HepG2 (cell line): ENCODE measurements around the gene NID2. TPM values are rescaled to one million over a fixed set of nuclear protein-coding genes. Genes with fewer than 3 reads are reported as not detected.
A peak's percentile ranks its signal among the peaks of the same experiment; 100 is the strongest.

Experiments
- ATAC-seq: fragments of 200-7000 bp; cut with Tn5 transposase; 3 replicates; pipeline ENCODE4 v1.9.1; 2020; ENCODE audit warnings: mild to moderate bottlenecking, moderate library complexity
- BruUV-seq: library from RNA; stranded (reverse); fragments of 400-500 nt; replicated peaks from 2 replicates; lab custom pipeline; 2021; lab: Mats Ljungman, UMichigan
- CTCF ChIA-PET: fragments of 300-600 bp; formaldehyde crosslinking; extraction: SDS; loops from one replicate; lab custom pipeline; 2021; ENCODE audit warnings: low total read pairs, inconsistent platforms, low intra/inter-chr PET ratio; lab: Yijun Ruan, JAX
- POLR2A ChIA-PET: fragments of 350-600 bp; sonication (Branson Sonifier 250); formaldehyde crosslinking; loops from one replicate; lab custom pipeline; 2020; ENCODE audit warnings: antibody characterized with exemption, inconsistent platforms; lab: Yijun Ruan, JAX
- DNase-seq: peaks from one replicate; pipeline ENCODE4 v3.0.0-alpha.2; 2015; ENCODE audit warnings: low spot score
- FAIRE-seq: peaks from 3 replicates; lab custom pipeline; 2011; peaks lifted over from hg19 to GRCh38; lab: Jason Lieb, UNC
- H2AFZ ChIP-seq: one replicate; pipeline ENCODE4 v1.6.1; 2011; ENCODE audit warnings: low read length, inconsistent platforms
- H3K27ac ChIP-seq: fragments of 300-600 bp; 3 replicates; pipeline ENCODE4 v1.8.0; 2011; ENCODE audit warnings: mixed run types, mild to moderate bottlenecking, mixed read lengths, low read length, inconsistent platforms; ENCODE audit not compliant: insufficient read depth; ENCODE audit errors: extremely low read length
- H3K27me3 ChIP-seq, 2 experiments: fragments of 200-600 bp in 1 of 2; 2 replicates in 1 of 2; 3 replicates in 1 of 2; pipeline versions ENCODE4 v1.6.0 to v1.8.0; 2011; ENCODE audit warnings: low read length in 2 of 2, mild to moderate bottlenecking in 2 of 2, moderate library complexity in 2 of 2, inconsistent platforms in 1 of 2; ENCODE audit not compliant: insufficient read depth in 2 of 2, control insufficient read depth in 1 of 2
- H3K36me3 ChIP-seq, 2 experiments: fragments of 200-600 bp in 1 of 2; replicated peaks in 1 of 2; 2 replicates in 1 of 2; 3 replicates in 1 of 2; pipeline versions ENCODE4 v1.5.1 to v1.8.0; 2011; ENCODE audit warnings: low read length in 2 of 2, inconsistent platforms in 1 of 2; ENCODE audit not compliant: insufficient read depth in 2 of 2, control insufficient read depth in 1 of 2
- H3K4me1 ChIP-seq: 2 replicates; pipeline ENCODE4 v1.5.1; 2012; ENCODE audit warnings: low read length, inconsistent platforms; ENCODE audit not compliant: insufficient read depth
- H3K4me2 ChIP-seq: 2 replicates; pipeline ENCODE4 v1.6.0; 2011; ENCODE audit warnings: low read depth, low read length, inconsistent platforms
- H3K4me3 ChIP-seq, 3 experiments: fragments of 200-600 bp in 1 of 3; sonication (generic), shearing (Covaris generic) in 1 of 3; replicated peaks in 1 of 3; 2 replicates each; pipeline ENCODE4 v1.5.1; 2011 to 2016; ENCODE audit warnings: low read length in 3 of 3, inconsistent platforms in 2 of 3, low read depth in 2 of 3, mild to moderate bottlenecking in 2 of 3, control low read depth in 1 of 3, mixed read lengths in 1 of 3; ENCODE audit not compliant: insufficient read depth in 1 of 3
- H3K79me2 ChIP-seq: one replicate; pipeline ENCODE4 v1.6.1; 2011; ENCODE audit warnings: low read length, inconsistent platforms; ENCODE audit not compliant: insufficient read depth
- H3K9ac ChIP-seq: 2 replicates; pipeline ENCODE4 v1.6.0; 2011; ENCODE audit warnings: mild to moderate bottlenecking, low read depth, low read length, inconsistent platforms; ENCODE audit not compliant: insufficient read depth
- H3K9me3 ChIP-seq: 2 replicates; pipeline ENCODE4 v1.5.1; 2012; ENCODE audit warnings: mild to moderate bottlenecking, low read length
- H4K20me1 ChIP-seq: 2 replicates; pipeline ENCODE4 v1.6.0; 2011; ENCODE audit warnings: inconsistent platforms, mild to moderate bottlenecking, low read length, moderate library complexity; ENCODE audit not compliant: insufficient read depth
- ELF3 ChIP-seq: IDR thresholded peaks from 2 replicates; pipeline ENCODE4 v1.6.1; 2016; ENCODE audit warnings: missing genetic modification reagents, missing compliant biosample characterization
- SATB2 ChIP-seq: sonication (generic); formaldehyde crosslinking; IDR thresholded peaks from 2 replicates; pipeline ENCODE4 v1.5.0; 2020; ENCODE audit warnings: missing genetic modification reagents
- STAG1 ChIP-seq: sonication (generic); formaldehyde crosslinking; IDR thresholded peaks from 2 replicates; pipeline ENCODE4 v1.4.0; 2020; ENCODE audit warnings: missing genetic modification reagents
- ZSCAN30 ChIP-seq: sonication (generic); formaldehyde crosslinking; IDR thresholded peaks from 2 replicates; pipeline ENCODE4 v1.5.0; 2020; ENCODE audit warnings: mild to moderate bottlenecking, missing genetic modification reagents
- WGBS: methylation state at CpG from one replicate; pipeline ENCODE4 v1.1.6; 2017; ENCODE audit warnings: low lambda C conversion rate; 5-methylcytosine and 5-hydroxymethylcytosine counted together
- in situ Hi-C: cut with HindIII; loops from 2 replicates; pipeline ENCODE4 v1.10.0; 2017; ENCODE audit warnings: low pct_unique_long_range_greater_than_20kb; ENCODE audit not compliant: extremely low pct_ligation_motif_present
- intact Hi-C: fragments of 100-400 bp; cut with micrococcal nuclease; formaldehyde crosslinking; loops from one replicate; pipeline ENCODE4 v1.10.0; 2022; ENCODE audit not compliant: unreplicated experiment
- polyA plus RNA-seq, 8 experiments: library from polyadenylated mRNA; depleted of rRNA in 3 of 8; stranded (reverse) in 7 of 8; unstranded in 1 of 8; fragments of >200 nt; fragmentation: Illumina TruSeq in 4 of 8; extraction: Trizol in 4 of 8; gene quantifications; 2 replicates each; pipeline versions ENCODE4 v1.2.1 to v1.2.3, GENCODE V29; 2011 to 2016; ENCODE audit warnings: low read depth in 4 of 8, missing spikeins in 1 of 8, mixed read lengths in 1 of 8; ENCODE audit not compliant: insufficient read depth in 1 of 8
- total RNA-seq, 5 experiments: library from RNA; depleted of rRNA; stranded (reverse); fragments of >200 nt; fragmentation: Illumina TruSeq; extraction: Trizol; gene quantifications; 2 replicates each; pipeline ENCODE4 v1.2.3, GENCODE V29; 2016; ENCODE audit warnings: low read depth in 1 of 5
- TF ChIP-seq, protein P1 (sequence below): sonication (generic); formaldehyde crosslinking; IDR thresholded peaks from 2 replicates; pipeline ENCODE4 v1.5.1; 2020; ENCODE audit warnings: missing genetic modification reagents, mild to moderate bottlenecking, borderline replicate concordance

Gene NID2
- total and polyA plus RNA-seq, 2 of the 13 experiments (the other 11 are each of a cell fraction or from before 2014, with no cell fraction given) = 0.11 TPM; not detected in 1

DNA sequence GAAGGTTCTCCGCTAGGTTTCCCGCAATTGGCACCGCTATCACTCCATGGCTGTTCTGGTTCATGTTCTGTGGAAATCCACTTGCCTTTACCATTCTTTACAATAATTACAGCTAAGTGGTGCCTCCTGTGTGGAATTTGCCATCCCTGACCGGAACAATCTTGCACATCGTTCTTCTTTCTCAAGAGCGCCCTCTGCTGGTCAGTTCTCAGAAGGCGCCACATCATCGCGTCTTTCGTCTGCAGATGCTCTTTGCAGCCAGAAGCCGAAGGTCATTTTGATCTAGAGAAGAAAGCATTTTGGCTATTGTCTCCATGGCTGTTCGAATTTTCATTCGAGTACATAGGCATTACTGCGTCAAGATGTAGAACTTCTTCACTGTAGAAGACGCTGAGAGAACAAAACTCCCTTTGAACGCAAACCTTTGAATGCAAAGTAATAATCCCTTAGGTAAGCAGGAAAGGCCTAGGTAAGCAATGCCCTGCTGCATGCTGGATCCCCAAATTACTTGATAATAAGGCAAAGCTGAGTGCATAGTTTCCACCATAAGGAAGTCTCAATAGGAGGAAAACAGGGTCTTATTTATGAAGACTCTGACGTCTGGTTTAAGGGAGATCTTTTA, 89.7 kb downstream of the NID2 start (continued):
- TF ChIP-seq, protein P1, sequence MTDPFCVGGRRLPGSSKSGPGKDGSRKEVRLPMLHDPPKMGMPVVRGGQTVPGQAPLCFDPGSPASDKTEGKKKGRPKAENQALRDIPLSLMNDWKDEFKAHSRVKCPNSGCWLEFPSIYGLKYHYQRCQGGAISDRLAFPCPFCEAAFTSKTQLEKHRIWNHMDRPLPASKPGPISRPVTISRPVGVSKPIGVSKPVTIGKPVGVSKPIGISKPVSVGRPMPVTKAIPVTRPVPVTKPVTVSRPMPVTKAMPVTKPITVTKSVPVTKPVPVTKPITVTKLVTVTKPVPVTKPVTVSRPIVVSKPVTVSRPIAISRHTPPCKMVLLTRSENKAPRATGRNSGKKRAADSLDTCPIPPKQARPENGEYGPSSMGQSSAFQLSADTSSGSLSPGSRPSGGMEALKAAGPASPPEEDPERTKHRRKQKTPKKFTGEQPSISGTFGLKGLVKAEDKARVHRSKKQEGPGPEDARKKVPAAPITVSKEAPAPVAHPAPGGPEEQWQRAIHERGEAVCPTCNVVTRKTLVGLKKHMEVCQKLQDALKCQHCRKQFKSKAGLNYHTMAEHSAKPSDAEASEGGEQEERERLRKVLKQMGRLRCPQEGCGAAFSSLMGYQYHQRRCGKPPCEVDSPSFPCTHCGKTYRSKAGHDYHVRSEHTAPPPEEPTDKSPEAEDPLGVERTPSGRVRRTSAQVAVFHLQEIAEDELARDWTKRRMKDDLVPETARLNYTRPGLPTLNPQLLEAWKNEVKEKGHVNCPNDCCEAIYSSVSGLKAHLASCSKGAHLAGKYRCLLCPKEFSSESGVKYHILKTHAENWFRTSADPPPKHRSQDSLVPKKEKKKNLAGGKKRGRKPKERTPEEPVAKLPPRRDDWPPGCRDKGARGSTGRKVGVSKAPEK (CRISPR knock-in tag) = no peak
- no peak for TF ChIP-seq SATB2 (CRISPR knock-in tag)
- peak; percentile 53 for TF ChIP-seq STAG1

DNA sequence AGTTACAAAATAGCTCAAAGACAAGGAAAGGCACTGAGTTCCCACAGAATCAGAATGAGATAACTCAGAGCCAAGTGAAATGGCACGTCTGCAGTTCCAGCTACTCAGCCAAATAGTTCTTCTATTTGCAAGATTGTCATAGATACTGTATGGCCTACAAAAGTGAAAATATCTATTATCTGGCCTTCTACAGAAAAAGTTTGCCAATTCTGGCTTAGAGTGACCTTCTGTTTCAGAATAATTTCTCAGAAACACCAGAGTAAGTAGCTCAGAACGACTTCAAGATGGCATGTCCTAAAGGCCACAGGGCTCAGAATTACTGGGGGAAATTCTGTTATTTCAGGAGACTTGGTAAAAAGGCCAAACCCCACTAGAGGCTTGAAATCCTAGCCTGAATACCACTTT, 90.2 kb downstream of the NID2 start:
- in situ Hi-C loops = no loop called here
- FAIRE-seq (no peak), DNase-seq (no peak), ATAC-seq (no peak)
- H3K4me2 ChIP-seq = no peak overlapping the region
- intact Hi-C loops = loop anchor here (1.0 to 2.0 kb wide), 2 partner anchors 11 to 696 kb away; partner anchors contain the start of gene RTRAF
- H4K20me1 ChIP-seq = no peaks in the 10 kb centered on the region
- no TSS peak for BruUV-seq
- no peak overlapping the region for H3K9ac ChIP-seq
- H3K27ac ChIP-seq = no peak overlapping the region
- H3K27me3 ChIP-seq = peaks cover 0 to 19% of the 10 kb centered on the region in 2 experiments; a peak in 3 of 5 replicates
- WGBS = 0% methylated on average over 2 of the region's 2 CpGs
- POLR2A ChIA-PET = no interaction called here
- no peaks in the 10 kb centered on the region for H3K79me2 ChIP-seq
- CTCF ChIA-PET = no interaction called here
- H2AFZ ChIP-seq = no peak overlapping the region
- H3K4me3 ChIP-seq = no peak overlapping the region
- H3K36me3 ChIP-seq = no peaks in the 10 kb centered on the region
- TF ChIP-seq ZSCAN30 (CRISPR knock-in tag) = no peak
- no peak for TF ChIP-seq ELF3 (CRISPR knock-in tag)
- H3K9me3 ChIP-seq = no peaks in the 10 kb centered on the region
- H3K4me1 ChIP-seq = no peaks in the 10 kb centered on the region
